Fibroblast of mammary gland (primary cell): ENCODE data around the gene SGPP1.

Source experiments
- DNase-seq: peaks from one replicate; pipeline ENCODE4 v3.0.0-alpha.2; 2010; ENCODE audit warnings: low read depth
- H3K4me3 ChIP-seq: 2 replicates; pipeline ENCODE4 v1.5.1; 2011; ENCODE audit warnings: low read depth, mild to moderate bottlenecking, low read length, moderate library complexity; ENCODE audit not compliant: control insufficient read depth
- CTCF ChIP-seq: conservative IDR thresholded peaks from 2 replicates; pipeline ENCODE4 v1.5.1; 2011; ENCODE audit warnings: low read depth, low read length, inconsistent platforms; ENCODE audit not compliant: control insufficient read depth, insufficient read depth

SGPP1 gene

GRCh38 chr14:63678536-63678935, 49.3 kb downstream of the SGPP1 start:
- TF ChIP-seq CTCF, result no peak
- DNase-seq, result no peak

GRCh38 chr14:63677891-63678379, 49.9 kb downstream of the SGPP1 start:
- no peak for TF ChIP-seq CTCF
- DNase-seq, result peak; percentile 6
- no peak overlapping the region for H3K4me3 ChIP-seq

More at GRCh38 chr14:63678536-63678935, 49.3 kb downstream of the SGPP1 start:
- no peak overlapping the region for H3K4me3 ChIP-seq

- no peak overlapping the region for H3K4me3 ChIP-seq
- no peak for DNase-seq
- no peak for TF ChIP-seq CTCF
These were observed 51.2 kb downstream of the SGPP1 start for GRCh38 chr14:63676615-63677014.

- TF ChIP-seq CTCF, result no peak
- H3K4me3 ChIP-seq, result no peak overlapping the region
- DNase-seq, result no peak
These were observed 53.9 kb downstream of the SGPP1 start for GRCh38 chr14:63673886-63674497.

- TF ChIP-seq CTCF, result no peak
These were observed 54.6 kb downstream of the SGPP1 start for GRCh38 chr14:63673255-63673654.

GRCh38 chr14:63672417-63673180, 55.3 kb downstream of the SGPP1 start:
- no peak for TF ChIP-seq CTCF
- DNase-seq, result peak; percentile 70
- H3K4me3 ChIP-seq, result no peak overlapping the region

More at GRCh38 chr14:63673255-63673654, 54.6 kb downstream of the SGPP1 start:
- no peak overlapping the region for H3K4me3 ChIP-seq
- DNase-seq, result no peak
